GM18868 (cell line): ENCODE measurements around the gene FILIP1L.
A peak's percentile ranks its signal among the peaks of the same experiment; 100 is the strongest.

Experiments
- ATAC-seq: cut with Tn5 transposase; IDR thresholded peaks from one replicate; pipeline ENCODE4 v1.9.1; 2021; ENCODE audit warnings: mild to moderate bottlenecking, moderate library complexity; ENCODE audit not compliant: unreplicated experiment

FILIP1L gene

GRCh38 chr3:99955773-99956562 lies 158.3 kb downstream of the FILIP1L start:
- ATAC-seq, result no peak

- ATAC-seq, result no peak
Observed at GRCh38 chr3:99954914-99955644, 159.2 kb downstream of the FILIP1L start.

GRCh38 chr3:99953596-99953995 lies 160.7 kb downstream of the FILIP1L start:
- ATAC-seq, result no peak

- no peak for ATAC-seq
Observed at GRCh38 chr3:99952306-99952705, 162.0 kb downstream of the FILIP1L start.

GRCh38 chr3:99951701-99952100 lies 162.6 kb downstream of the FILIP1L start:
- no peak for ATAC-seq

GRCh38 chr3:99950921-99951320 lies 163.4 kb downstream of the FILIP1L start:
- ATAC-seq, result no peak

- no peak for ATAC-seq
Observed at GRCh38 chr3:99949956-99950670, 164.2 kb downstream of the FILIP1L start.

- no peak for ATAC-seq
Observed at GRCh38 chr3:99948467-99949089, 165.7 kb downstream of the FILIP1L start.

GRCh38 chr3:99947356-99947755 lies 166.9 kb downstream of the FILIP1L start:
- ATAC-seq, result no peak

- ATAC-seq, result no peak
Observed at GRCh38 chr3:99945328-99945995, 168.8 kb downstream of the FILIP1L start.

GRCh38 chr3:99943931-99944761 lies 170.2 kb downstream of the FILIP1L start:
- ATAC-seq, result no peak

- ATAC-seq, result no peak
Observed at GRCh38 chr3:99941211-99941610, 173.1 kb downstream of the FILIP1L start.

GRCh38 chr3:99940350-99940749 lies 174.0 kb downstream of the FILIP1L start:
- no peak for ATAC-seq

- ATAC-seq, result no peak
Observed at GRCh38 chr3:99939876-99940275, 174.4 kb downstream of the FILIP1L start.

GRCh38 chr3:99938270-99938911 lies 175.9 kb downstream of the FILIP1L start:
- ATAC-seq, result peak; percentile 36

GRCh38 chr3:99934975-99935797 lies 179.1 kb downstream of the FILIP1L start:
- no peak for ATAC-seq

- no peak for ATAC-seq
Observed at GRCh38 chr3:99933971-99934750, 180.1 kb downstream of the FILIP1L start.

- ATAC-seq, result no peak
Observed at GRCh38 chr3:99931059-99931458, 183.2 kb downstream of the FILIP1L start.
